ENCODE results near the gene TJP1. TPM values are rescaled to one million over a fixed set of nuclear protein-coding genes. Genes with fewer than 3 reads are reported as not detected.

The TJP1 gene
- polyA plus RNA-seq, 1 donor (not counting 4 experiments of a cell fraction or from before 2014, with no cell fraction given), result 54.7 TPM

DNA sequence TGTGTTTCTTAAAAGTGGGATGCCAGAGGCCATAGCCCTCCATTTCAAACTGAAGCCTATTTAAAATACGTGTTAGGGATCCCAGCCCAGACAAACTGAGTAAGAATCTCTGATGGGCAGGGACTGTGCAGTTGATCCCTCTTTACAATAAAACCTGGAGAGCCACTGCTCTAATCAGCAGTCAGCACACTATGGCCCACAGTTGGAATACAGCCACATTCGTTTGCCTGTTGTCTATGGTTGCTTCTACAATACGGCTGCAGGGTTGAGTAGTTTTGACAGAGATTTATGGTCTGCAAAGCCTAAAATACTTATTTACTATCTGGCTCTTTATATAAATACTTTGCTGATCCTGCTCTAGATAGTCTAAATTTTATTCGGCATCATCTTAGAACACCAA is 32.4 kb downstream of the TJP1 start:
- H3K27me3 ChIP-seq (ENCODE audit: control insufficient read depth, extremely low read depth, insufficient read depth, low read length), result no peaks in the 10 kb centered on the region
- TF ChIP-seq CTCF (optimal IDR thresholded peaks at IDR 0.05 in 1 of 3, IDR thresholded peaks at IDR 0.05 in 1 of 3, conservative IDR thresholded peaks at IDR 0.05 in 1 of 3; ENCODE audit: extremely low read depth in 1 of 3, insufficient read depth in 2 of 3, low read length in 3 of 3) (no peak), EZH2 (IDR thresholded peaks at IDR 0.05; ENCODE audit: low read length) (no peak)
- peaks cover 2 to 17% of the 10 kb centered on the region in 2 experiments for H3K36me3 ChIP-seq (ENCODE audit: control insufficient read depth in 2 of 2, extremely low read depth in 1 of 2, insufficient read depth in 2 of 2, low read length in 2 of 2)
- H3K4me1 ChIP-seq (ENCODE audit: control insufficient read depth, extremely low read depth, insufficient read depth, low read length), result peaks cover 17% of the 10 kb centered on the region
- H3K9me1 ChIP-seq (ENCODE audit: control insufficient read depth, extremely low read depth, insufficient read depth, low read length), result no peaks in the 10 kb centered on the region
- dilution Hi-C loops (cut with MboI; ENCODE audit: extremely low pct_ligation_motif_present, low sequenced_read_pairs), result no loop called here
- H3K79me2 ChIP-seq (ENCODE audit: control insufficient read depth, insufficient read depth, low read length), result peaks cover 55% of the 10 kb centered on the region
- no peaks in the 10 kb centered on the region for H3K9me3 ChIP-seq (ENCODE audit: control insufficient read depth, low read depth, low read length)
- no peaks in the 10 kb centered on the region for H4K20me1 ChIP-seq (ENCODE audit: control insufficient read depth, extremely low read depth, insufficient read depth, low read length)
- FAIRE-seq (peak; percentile 67), DNase-seq (ENCODE audit: low read depth, low spot score) (no peak)
- H3K9ac ChIP-seq (ENCODE audit: control insufficient read depth, extremely low read depth, insufficient read depth, low read length), result no peak overlapping the region
- no peak overlapping the region for H3K27ac ChIP-seq (ENCODE audit: control insufficient read depth, insufficient read depth, low read length)
- H3K4me2 ChIP-seq (ENCODE audit: control insufficient read depth, extremely low read depth, insufficient read depth, low read depth, low read length), result peak overlapping the region; percentile 7
- H3K4me3 ChIP-seq (ENCODE audit: control insufficient read depth in 2 of 3, extremely low read depth in 1 of 3, insufficient read depth in 2 of 3, low read depth in 1 of 3, low read length in 3 of 3), result no peak overlapping the region
- H2AFZ ChIP-seq (ENCODE audit: control insufficient read depth, low read length), result no peak overlapping the region

DNA sequence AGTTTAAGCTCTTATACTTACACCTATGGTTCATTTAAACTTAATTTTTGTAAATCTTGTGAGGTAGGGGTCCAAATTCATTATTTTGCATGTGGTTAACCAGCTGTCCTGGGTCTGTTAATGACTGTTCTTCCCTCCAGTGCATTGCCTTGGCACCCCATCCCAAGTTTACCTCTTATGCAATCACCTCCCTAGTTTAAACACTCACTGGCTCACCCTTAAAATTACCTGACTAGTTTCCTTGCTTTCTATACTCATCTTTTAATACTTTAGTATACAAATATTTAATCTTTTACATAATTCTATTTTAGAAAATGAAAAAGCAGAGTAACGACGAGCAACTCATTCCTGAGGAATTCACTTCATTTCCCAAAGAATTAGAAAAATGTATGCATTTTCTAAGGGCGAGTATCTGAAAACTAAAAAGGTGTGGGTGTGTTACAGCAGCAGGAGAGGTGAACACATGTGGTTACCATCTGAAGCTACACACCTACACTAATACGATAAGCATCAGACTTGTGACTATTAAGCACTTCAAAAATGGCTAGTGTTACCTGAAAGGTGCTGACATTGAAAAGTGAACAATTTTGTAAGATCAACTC is 33.7 kb downstream of the TJP1 start:
- Histone ChIP-seq H2AFZ (ENCODE audit: control insufficient read depth, low read length) (no peak overlapping the region), H3K27me3 (ENCODE audit: control insufficient read depth, extremely low read depth, insufficient read depth, low read length) (no peaks in the 10 kb centered on the region), H3K27ac (ENCODE audit: control insufficient read depth, insufficient read depth, low read length) (no peak overlapping the region), H3K4me3 (ENCODE audit: control insufficient read depth in 2 of 3, extremely low read depth in 1 of 3, insufficient read depth in 2 of 3, low read depth in 1 of 3, low read length in 3 of 3) (no peak overlapping the region), H4K20me1 (ENCODE audit: control insufficient read depth, extremely low read depth, insufficient read depth, low read length) (no peaks in the 10 kb centered on the region), H3K4me1 (ENCODE audit: control insufficient read depth, extremely low read depth, insufficient read depth, low read length) (peaks cover 17% of the 10 kb centered on the region), H3K9me1 (ENCODE audit: control insufficient read depth, extremely low read depth, insufficient read depth, low read length) (no peaks in the 10 kb centered on the region), H3K4me2 (ENCODE audit: control insufficient read depth, extremely low read depth, insufficient read depth, low read depth, low read length) (peak overlapping the region; percentile 29), H3K79me2 (ENCODE audit: control insufficient read depth, insufficient read depth, low read length) (peaks cover 55% of the 10 kb centered on the region), H3K9ac (ENCODE audit: control insufficient read depth, extremely low read depth, insufficient read depth, low read length) (no peak overlapping the region), H3K36me3 (ENCODE audit: control insufficient read depth in 2 of 2, extremely low read depth in 1 of 2, insufficient read depth in 2 of 2, low read length in 2 of 2) (peaks cover 2 to 12% of the 10 kb centered on the region in 2 experiments), H3K9me3 (ENCODE audit: control insufficient read depth, low read depth, low read length) (no peaks in the 10 kb centered on the region)
- DNase-seq (ENCODE audit: low read depth, low spot score), result peak; percentile 21
- dilution Hi-C loops (cut with MboI; ENCODE audit: extremely low pct_ligation_motif_present, low sequenced_read_pairs), result no loop called here
- peak; percentile 52 for FAIRE-seq
- TF ChIP-seq CTCF (optimal IDR thresholded peaks at IDR 0.05 in 1 of 3, IDR thresholded peaks at IDR 0.05 in 1 of 3, conservative IDR thresholded peaks at IDR 0.05 in 1 of 3; ENCODE audit: extremely low read depth in 1 of 3, insufficient read depth in 2 of 3, low read length in 3 of 3), result no peak
- no peak for TF ChIP-seq EZH2 (IDR thresholded peaks at IDR 0.05; ENCODE audit: low read length)
